OCI-LY7 (cell line): Measurements from ENCODE around the gene S100A4.

Experiments used
- EZH2phosphoT487 ChIP-seq: fragments of 200-600 bp; sonication (generic); IDR thresholded peaks from 2 replicates; pipeline ENCODE4 v1.6.1; 2018; ENCODE audit warnings: low read depth, borderline replicate concordance, mild to moderate bottlenecking, mixed run types, antibody characterized with exemption, low read length, moderate library complexity, mixed read lengths
- TF ChIP-seq, protein P1 (sequence below): fragments of 200-600 bp; sonication (generic); conservative IDR thresholded peaks from 2 replicates; pipeline ENCODE4 v1.5.1; 2014; ENCODE audit warnings: mild to moderate bottlenecking, antibody characterized with exemption, low read length, moderate library complexity, mixed read lengths

GRCh38 chr1:153540394-153541361 lies 4.9 kb downstream of the S100A4 start, which contains the start of gene S100A5:
- TF ChIP-seq, protein P1, sequence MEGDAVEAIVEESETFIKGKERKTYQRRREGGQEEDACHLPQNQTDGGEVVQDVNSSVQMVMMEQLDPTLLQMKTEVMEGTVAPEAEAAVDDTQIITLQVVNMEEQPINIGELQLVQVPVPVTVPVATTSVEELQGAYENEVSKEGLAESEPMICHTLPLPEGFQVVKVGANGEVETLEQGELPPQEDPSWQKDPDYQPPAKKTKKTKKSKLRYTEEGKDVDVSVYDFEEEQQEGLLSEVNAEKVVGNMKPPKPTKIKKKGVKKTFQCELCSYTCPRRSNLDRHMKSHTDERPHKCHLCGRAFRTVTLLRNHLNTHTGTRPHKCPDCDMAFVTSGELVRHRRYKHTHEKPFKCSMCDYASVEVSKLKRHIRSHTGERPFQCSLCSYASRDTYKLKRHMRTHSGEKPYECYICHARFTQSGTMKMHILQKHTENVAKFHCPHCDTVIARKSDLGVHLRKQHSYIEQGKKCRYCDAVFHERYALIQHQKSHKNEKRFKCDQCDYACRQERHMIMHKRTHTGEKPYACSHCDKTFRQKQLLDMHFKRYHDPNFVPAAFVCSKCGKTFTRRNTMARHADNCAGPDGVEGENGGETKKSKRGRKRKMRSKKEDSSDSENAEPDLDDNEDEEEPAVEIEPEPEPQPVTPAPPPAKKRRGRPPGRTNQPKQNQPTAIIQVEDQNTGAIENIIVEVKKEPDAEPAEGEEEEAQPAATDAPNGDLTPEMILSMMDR = no peak
- TF ChIP-seq EZH2phosphoT487 = no peak
